Peyer's patch (tissue), 4 donors: ENCODE measurements around the gene MED13L. TPM values are rescaled to one million over a fixed set of nuclear protein-coding genes. Genes with fewer than 3 reads are reported as not detected.

Source experiments
- DNase-seq, 3 donors: peaks; one replicate each; pipeline ENCODE4 v3.0.0-alpha.2; 2017 to 2019
- H3K27ac ChIP-seq, 4 donors: fragments of 200-600 bp; sonication (generic); one replicate each; pipeline ENCODE4 v1.5.1; 2016 to 2019
- H3K27me3 ChIP-seq, 2 donors: fragments of 200-600 bp; sonication (generic); one replicate each; pipeline ENCODE4 v1.5.1; 2019
- H3K36me3 ChIP-seq, 3 donors: fragments of 200-600 bp; sonication (generic); one replicate each; pipeline ENCODE4 v1.5.1; 2016 to 2019
- H3K4me1 ChIP-seq, 4 donors: fragments of 200-600 bp; sonication (generic); one replicate each; pipeline ENCODE4 v1.5.1; 2016 to 2019
- H3K4me3 ChIP-seq, 4 donors: fragments of 200-600 bp; sonication (generic); 1 replicate in 3 of 4; 2 replicates in 1 of 4; pipeline ENCODE4 v1.5.1; 2016 to 2019; ENCODE audit warnings: mild to moderate bottlenecking in 1 of 4
- H3K9me3 ChIP-seq, 4 donors: fragments of 200-600 bp; sonication (generic); one replicate each; pipeline ENCODE4 v1.5.1; 2016 to 2019; ENCODE audit warnings: mild to moderate bottlenecking in 1 of 4
- CTCF ChIP-seq, 6 experiments: fragments of 450-650 bp in 4 of 6; fragments of 200-600 bp in 2 of 6; sonication (generic) in 1 of 6; IDR thresholded peaks; one replicate each; pipeline ENCODE4 v1.5.1; 2017 to 2019; ENCODE audit warnings: antibody characterized with exemption in 6 of 6, mild to moderate bottlenecking in 3 of 6, moderate library complexity in 1 of 6
- POLR2A ChIP-seq, 2 donors: fragments of 450-650 bp; IDR thresholded peaks; one replicate each; pipeline ENCODE4 v1.5.1; 2017; ENCODE audit warnings: antibody characterized with exemption in 2 of 2, mild to moderate bottlenecking in 2 of 2, moderate library complexity in 2 of 2
- total RNA-seq, 4 donors: library from RNA; depleted of rRNA; stranded (reverse); fragments of >200 nt; gene quantifications; one replicate each; pipeline ENCODE4 v1.1.0, GENCODE V29; 2016

The MED13L gene
- total RNA-seq, 4 donors from 2014 or later = 127 to 181 (median 145) TPM

- no peak overlapping the region for H3K4me3 ChIP-seq
- no peak overlapping the region for H3K27ac ChIP-seq
- no peaks in the 10 kb centered on the region for H3K27me3 ChIP-seq
- TF ChIP-seq POLR2A (IDR thresholded peaks at IDR 0.05) (no peak), CTCF (IDR thresholded peaks at IDR 0.05) (no peak)
- no peaks in the 10 kb centered on the region for H3K9me3 ChIP-seq
- H3K4me1 ChIP-seq = no peaks in the 10 kb centered on the region
- H3K36me3 ChIP-seq = peaks cover 0 to 46% (median 2%) of the 10 kb centered on the region in 3 donors
- no peak for DNase-seq
Measured at GRCh38 chr12:115957686-115958290, 319.7 kb downstream of the MED13L start.

GRCh38 chr12:115956659-115957058 lies 320.8 kb downstream of the MED13L start:
- H3K4me3 ChIP-seq = no peak overlapping the region
- no peak for DNase-seq
- H3K27me3 ChIP-seq = no peaks in the 10 kb centered on the region
- TF ChIP-seq CTCF (IDR thresholded peaks at IDR 0.05) (no peak), POLR2A (IDR thresholded peaks at IDR 0.05) (no peak)
- H3K4me1 ChIP-seq = no peaks in the 10 kb centered on the region
- no peaks in the 10 kb centered on the region for H3K9me3 ChIP-seq
- H3K36me3 ChIP-seq = peaks cover 0 to 34% (median 2%) of the 10 kb centered on the region in 3 donors
- no peak overlapping the region for H3K27ac ChIP-seq

- TF ChIP-seq CTCF (IDR thresholded peaks at IDR 0.05) (no peak), POLR2A (IDR thresholded peaks at IDR 0.05) (no peak)
- H3K4me1 ChIP-seq = no peaks in the 10 kb centered on the region
- H3K9me3 ChIP-seq = no peaks in the 10 kb centered on the region
- H3K36me3 ChIP-seq = peaks cover 0 to 30% (median under 1%) of the 10 kb centered on the region in 3 donors
- H3K4me3 ChIP-seq = no peak overlapping the region
- no peak for DNase-seq
- H3K27me3 ChIP-seq = no peaks in the 10 kb centered on the region
- no peak overlapping the region for H3K27ac ChIP-seq
Measured at GRCh38 chr12:115956236-115956635, 321.3 kb downstream of the MED13L start.

- H3K4me1 ChIP-seq = no peaks in the 10 kb centered on the region
- no peak for DNase-seq
- no peak overlapping the region for H3K4me3 ChIP-seq
- no peaks in the 10 kb centered on the region for H3K9me3 ChIP-seq
- no peaks in the 10 kb centered on the region for H3K27me3 ChIP-seq
- peaks cover 0 to 8% (median 0%) of the 10 kb centered on the region in 3 donors for H3K36me3 ChIP-seq
- no peak overlapping the region for H3K27ac ChIP-seq
- TF ChIP-seq POLR2A (IDR thresholded peaks at IDR 0.05) = no peak
- TF ChIP-seq CTCF (IDR thresholded peaks at IDR 0.05) = no peak
Measured at GRCh38 chr12:115953450-115953849, 324.0 kb downstream of the MED13L start.

GRCh38 chr12:115953031-115953430 lies 324.5 kb downstream of the MED13L start:
- no peak for DNase-seq
- Histone ChIP-seq H3K27ac (no peak overlapping the region), H3K9me3 (no peaks in the 10 kb centered on the region), H3K4me3 (no peak overlapping the region), H3K36me3 (peaks cover 0 to 4% (median 0%) of the 10 kb centered on the region in 3 donors), H3K27me3 (no peaks in the 10 kb centered on the region), H3K4me1 (no peaks in the 10 kb centered on the region)
- TF ChIP-seq POLR2A (IDR thresholded peaks at IDR 0.05) = no peak
- no peak for TF ChIP-seq CTCF (IDR thresholded peaks at IDR 0.05)

- H3K27ac ChIP-seq = no peak overlapping the region
- no peaks in the 10 kb centered on the region for H3K9me3 ChIP-seq
- no peaks in the 10 kb centered on the region for H3K4me1 ChIP-seq
- H3K27me3 ChIP-seq = no peaks in the 10 kb centered on the region
- TF ChIP-seq POLR2A (IDR thresholded peaks at IDR 0.05) = no peak
- no peak for TF ChIP-seq CTCF (IDR thresholded peaks at IDR 0.05)
- H3K4me3 ChIP-seq = no peak overlapping the region
- no peak for DNase-seq
- H3K36me3 ChIP-seq = no peaks in the 10 kb centered on the region
Measured at GRCh38 chr12:115950959-115951358, 326.5 kb downstream of the MED13L start.
